IMR-90 (cell line): ENCODE results near the gene TEAD2. TPM values are rescaled to one million over a fixed set of nuclear protein-coding genes. Genes with fewer than 3 reads are reported as not detected.

Experiments
- ATAC-seq: fragments of 200-7000 bp; cut with Tn5 transposase; 2 replicates; pipeline ENCODE4 v1.9.1; 2020; ENCODE audit warnings: low read depth, mild to moderate bottlenecking, moderate library complexity
- BruUV-seq: library from RNA; stranded (reverse); fragments of 400-500 nt; replicated peaks from 2 replicates; lab custom pipeline; 2021; lab: Mats Ljungman, UMichigan
- CTCF ChIA-PET: fragments of 300-600 bp; formaldehyde crosslinking; extraction: SDS; loops from one replicate; lab custom pipeline; 2021; ENCODE audit warnings: antibody characterized with exemption; lab: Yijun Ruan, JAX
- POLR2A ChIA-PET: fragments of 300-600 bp; sonication (Branson Sonifier 250); formaldehyde crosslinking; loops from one replicate; lab custom pipeline; 2022; ENCODE audit warnings: antibody characterized with exemption; ENCODE audit not compliant: unreplicated experiment; lab: Charles Lee
- DNase-seq: peaks from one replicate; pipeline ENCODE4 v3.0.0; 2013
- H2AFZ ChIP-seq: replicated peaks from 2 replicates; pipeline ENCODE3; 2013; ENCODE audit warnings: low read length, mild to moderate bottlenecking; ENCODE audit not compliant: poor library complexity
- H2AK5ac ChIP-seq: 2 replicates; pipeline ENCODE4 v1.6.1; 2013; ENCODE audit warnings: low read depth, low read length, inconsistent platforms
- H2AK9ac ChIP-seq: replicated peaks from 2 replicates; pipeline ENCODE3; 2013; ENCODE audit warnings: mild to moderate bottlenecking, low read depth, low read length, moderate library complexity; ENCODE audit not compliant: poor library complexity
- H2BK120ac ChIP-seq: 2 replicates; pipeline ENCODE4 v1.6.1; 2013; ENCODE audit warnings: low read depth, low read length, inconsistent platforms
- H2BK15ac ChIP-seq: 3 replicates; pipeline ENCODE4 v1.6.1; 2013; ENCODE audit warnings: low read depth, low read length, inconsistent platforms
- H2BK20ac ChIP-seq: 2 replicates; pipeline ENCODE4 v1.6.1; 2013; ENCODE audit warnings: low read depth, mild to moderate bottlenecking, inconsistent platforms, low read length, moderate library complexity
- H2BK5ac ChIP-seq: 2 replicates; pipeline ENCODE4 v1.6.1; 2013; ENCODE audit warnings: mild to moderate bottlenecking, low read depth, low read length, inconsistent platforms; ENCODE audit not compliant: poor library complexity, severe bottlenecking
- H3K14ac ChIP-seq: replicated peaks from 2 replicates; pipeline ENCODE4 v1.6.1; 2013; ENCODE audit warnings: low read depth, low read length, inconsistent platforms
- H3K18ac ChIP-seq: 2 replicates; pipeline ENCODE4 v1.6.1; 2013; ENCODE audit warnings: low read depth, low read length, control low read depth
- H3K23ac ChIP-seq: 2 replicates; pipeline ENCODE4 v1.6.1; 2013; ENCODE audit warnings: low read depth, low read length, inconsistent platforms
- H3K27ac ChIP-seq: 2 replicates; pipeline ENCODE4 v1.5.1; 2013; ENCODE audit warnings: mild to moderate bottlenecking, control low read depth, low read length; ENCODE audit not compliant: insufficient read depth
- H3K27me3 ChIP-seq: 2 replicates; pipeline ENCODE4 v1.6.1; 2013; ENCODE audit warnings: low read length; ENCODE audit not compliant: control insufficient read depth, insufficient read depth
- H3K36me3 ChIP-seq: 2 replicates; pipeline ENCODE4 v1.6.1; 2013; ENCODE audit warnings: low read length, mixed read lengths; ENCODE audit not compliant: control insufficient read depth, insufficient read depth
- H3K4ac ChIP-seq: 2 replicates; pipeline ENCODE4 v1.6.1; 2013; ENCODE audit warnings: low read depth, low read length, inconsistent platforms
- H3K4me1 ChIP-seq: 2 replicates; pipeline ENCODE4 v1.6.1; 2013; ENCODE audit warnings: low read length, mixed read lengths; ENCODE audit not compliant: control insufficient read depth, insufficient read depth
- H3K4me2 ChIP-seq: 2 replicates; pipeline ENCODE4 v1.6.1; 2013; ENCODE audit warnings: low read depth, mild to moderate bottlenecking, control low read depth, low read length, moderate library complexity
- H3K4me3 ChIP-seq: 2 replicates; pipeline ENCODE4 v1.5.1; 2013; ENCODE audit warnings: low read depth, mild to moderate bottlenecking, control low read depth, low read length, moderate library complexity; ENCODE audit not compliant: insufficient read depth
- H3K56ac ChIP-seq: 2 replicates; pipeline ENCODE4 v1.6.1; 2013; ENCODE audit warnings: low read length, inconsistent platforms; ENCODE audit not compliant: insufficient read depth; ENCODE audit errors: extremely low read depth
- H3K79me1 ChIP-seq, 2 experiments: 2 replicates each; pipeline ENCODE4 v1.6.1; 2013; ENCODE audit warnings: low read length in 2 of 2, inconsistent platforms in 1 of 2, low read depth in 1 of 2
- H3K9ac ChIP-seq: 2 replicates; pipeline ENCODE4 v1.6.1; 2013; ENCODE audit warnings: low read depth, low read length, control low read depth
- H3K9me1 ChIP-seq: 2 replicates; pipeline ENCODE4 v1.6.1; 2013; ENCODE audit warnings: low read length, inconsistent platforms; ENCODE audit not compliant: insufficient read depth
- H3K9me3 ChIP-seq: 2 replicates; pipeline ENCODE4 v1.6.1; 2013; ENCODE audit warnings: low read length; ENCODE audit not compliant: control insufficient read depth, insufficient read depth
- H4K20me1 ChIP-seq: 2 replicates; pipeline ENCODE4 v1.6.1; 2013; ENCODE audit warnings: low read length, inconsistent platforms; ENCODE audit not compliant: insufficient read depth
- H4K5ac ChIP-seq: 2 replicates; pipeline ENCODE4 v1.6.1; 2013; ENCODE audit warnings: mild to moderate bottlenecking, low read depth, low read length, control low read depth
- H4K8ac ChIP-seq, 2 experiments: 2 replicates each; pipeline ENCODE4 v1.6.1; 2013; ENCODE audit warnings: low read depth in 2 of 2, low read length in 2 of 2, control low read depth in 1 of 2, inconsistent platforms in 1 of 2
- H4K91ac ChIP-seq: 2 replicates; pipeline ENCODE4 v1.6.1; 2013; ENCODE audit warnings: low read depth, low read length, inconsistent platforms; ENCODE audit not compliant: insufficient read depth
- CEBPB ChIP-seq: IDR thresholded peaks from 2 replicates; pipeline ENCODE4 v1.6.1; 2012; ENCODE audit warnings: low read depth, low read length, improper control_type of control experiment
- FOS ChIP-seq: fragments of 150-350 bp; IDR thresholded peaks from 2 replicates; pipeline ENCODE4 v1.6.1; 2016; ENCODE audit warnings: low read depth, low read length
- MAFK ChIP-seq: IDR thresholded peaks from 2 replicates; pipeline ENCODE4 v1.6.1; 2012; ENCODE audit warnings: low read depth, low read length, improper control_type of control experiment
- MAZ ChIP-seq: IDR thresholded peaks from 2 replicates; pipeline ENCODE4 v1.6.1; 2012; ENCODE audit warnings: low read depth, mild to moderate bottlenecking, low read length, improper control_type of control experiment, moderate library complexity, borderline replicate concordance
- NFE2L2 ChIP-seq: fragments of 150-350 bp; IDR thresholded peaks from 2 replicates; pipeline ENCODE4 v1.6.1; 2016; ENCODE audit warnings: low read depth, mild to moderate bottlenecking, low read length
- POLR2A ChIP-seq: IDR thresholded peaks from 2 replicates; pipeline ENCODE4 v1.6.1; 2012; ENCODE audit warnings: mild to moderate bottlenecking, low read depth, low read length
- dilution Hi-C: fragments of 300-500 bp; cut with HindIII; formaldehyde crosslinking; loops from one replicate; pipeline ENCODE4 v1.14.3; 2018; ENCODE audit warnings: low sequenced_read_pairs; ENCODE audit not compliant: unreplicated experiment
- in situ Hi-C: fragments of 300-500 bp; cut with MboI; formaldehyde crosslinking; loops from 3 replicates; pipeline ENCODE4 v1.14.3; 2019; ENCODE audit warnings: low sequenced_read_pairs, inconsistent platforms, mixed read lengths
- intact Hi-C: fragments of 100-400 bp; cut with micrococcal nuclease; formaldehyde crosslinking; loops from 2 replicates; pipeline ENCODE4 v1.10.0; 2022
- polyA plus RNA-seq, 3 experiments: library from polyadenylated mRNA; depleted of rRNA; stranded (reverse); fragments of >200 nt; gene quantifications; 2 replicates each; pipeline ENCODE4 v1.2.3, GENCODE V29; 2012; ENCODE audit warnings: low replicate concordance in 1 of 3
- total RNA-seq: library from RNA; depleted of rRNA; stranded (reverse); fragments of >200 nt; gene quantifications from 2 replicates; pipeline ENCODE4 v1.2.3, GENCODE V29; 2012

TEAD2 gene
- total and polyA plus RNA-seq, 2 of the 4 experiments (the other 2 are of a cell fraction), result 30.8 to 33.6 TPM

DNA sequence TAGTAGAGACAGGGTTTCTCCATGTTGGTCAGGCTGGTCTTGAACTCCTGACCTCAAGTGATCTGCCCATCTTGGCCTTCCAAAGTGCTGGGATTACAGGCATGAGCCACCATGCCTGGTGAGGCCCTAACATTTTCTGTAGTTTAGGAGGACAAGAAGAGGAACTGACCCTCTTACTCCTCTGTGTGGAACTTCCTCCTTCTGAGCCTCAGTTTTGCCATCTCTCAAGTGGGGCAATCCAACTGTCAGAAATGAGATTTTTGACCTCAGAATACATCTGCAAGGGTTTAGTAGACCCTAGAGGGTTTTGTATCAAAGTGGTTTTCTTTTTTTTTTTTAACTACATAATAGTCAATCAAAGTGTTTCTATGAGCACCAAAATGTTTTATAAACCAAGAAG lies 3.9 kb upstream of the TEAD2 start:
- intact Hi-C loops, result no loop called here
- Histone ChIP-seq H3K27ac (no peak overlapping the region), H2AFZ (no peak overlapping the region), H3K9me1 (peaks cover 2% of the 10 kb centered on the region; the same call in 1 of the 2 replicates), H2BK120ac (no peak overlapping the region), H2AK5ac (no peak overlapping the region), H3K14ac (no peak overlapping the region), H3K18ac (no peak overlapping the region), H3K27me3 (peaks cover 2% of the 10 kb centered on the region; the same call in 1 of the 2 replicates), H4K20me1 (no peaks in the 10 kb centered on the region), H4K5ac (no peak overlapping the region), H2BK20ac (no peak overlapping the region), H3K79me1 (peaks cover 2 to 17% of the 10 kb centered on the region in 2 experiments; a peak in 3 of 4 replicates), H3K4me2 (no peak overlapping the region), H3K9ac (no peak overlapping the region), H3K56ac (no peak overlapping the region), H4K91ac (no peak overlapping the region), H3K36me3 (no peaks in the 10 kb centered on the region), H2AK9ac (no peak overlapping the region), H4K8ac (no peak overlapping the region), H3K4ac (no peak overlapping the region), H3K4me3 (no peak overlapping the region), H2BK15ac (no peak overlapping the region), H3K23ac (no peak overlapping the region), H3K9me3 (peaks cover 23% of the 10 kb centered on the region), H2BK5ac (no peak overlapping the region), H3K4me1 (no peaks in the 10 kb centered on the region)
- no TSS peak for BruUV-seq
- no peak for TF ChIP-seq MAFK
- TF ChIP-seq NFE2L2, result no peak
- no peak for TF ChIP-seq MAZ
- no peak for TF ChIP-seq FOS
- TF ChIP-seq POLR2A, result no peak
- no peak for TF ChIP-seq CEBPB
- CTCF ChIA-PET, result no interaction called here
- in situ Hi-C loops, result no loop called here
- ATAC-seq (no peak), DNase-seq (no peak)
- dilution Hi-C loops, result no loop called here
- POLR2A ChIA-PET, result no interaction called here
